ENCODE measurements around the gene SIRT3.
A peak's percentile ranks its signal among the peaks of the same experiment; 100 is the strongest.

Gene SIRT3

GRCh38 chr11:235997-236773, at the start of gene SIRT3:
SIRT3 (minus strand) TSS chr11:236342; CDS start chr11:236328, 14 bp downstream.
- Histone ChIP-seq H3K9ac (ENCODE audit: low read length) (peak within 1 kb of the TSS; percentile 79), H3K4me3 (ENCODE audit: low read length) (peak within 1 kb of the TSS; percentile 100), H3K4me1 (ENCODE audit: control insufficient read depth, insufficient read depth, low read length) (peaks cover 14% of the 10 kb centered on the region), H3K27me3 (ENCODE audit: control insufficient read depth, insufficient read depth, low read length) (no peaks in the 10 kb centered on the region), H3K9me3 (ENCODE audit: control insufficient read depth, low read length) (no peaks in the 10 kb centered on the region), H3K36me3 (ENCODE audit: control insufficient read depth, insufficient read depth, low read length) (no peaks in the 10 kb centered on the region)

DNA sequence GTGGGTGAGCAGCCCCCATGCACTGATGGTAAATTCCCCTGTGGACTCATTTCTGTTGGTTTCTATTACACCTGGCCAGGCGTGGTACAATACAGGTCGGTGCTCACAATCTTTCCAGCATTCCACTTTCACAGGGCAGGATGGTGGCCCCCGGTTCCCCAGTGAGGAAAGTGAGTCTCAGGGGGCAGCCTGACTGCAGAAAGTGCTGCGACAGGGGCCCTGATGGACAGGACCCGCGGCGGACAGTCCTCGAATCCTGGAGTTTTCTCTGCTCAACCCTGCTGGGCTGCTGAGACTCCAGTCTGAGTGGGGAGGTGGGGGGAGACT, 49.7 kb upstream of the SIRT3 start:
- peaks cover 63% of the 10 kb centered on the region for H3K27me3 ChIP-seq (ENCODE audit: control insufficient read depth, insufficient read depth, low read length)
- no peaks in the 10 kb centered on the region for H3K36me3 ChIP-seq (ENCODE audit: control insufficient read depth, insufficient read depth, low read length)
- no peak overlapping the region for H3K9ac ChIP-seq (ENCODE audit: low read length)
- H3K4me1 ChIP-seq (ENCODE audit: control insufficient read depth, insufficient read depth, low read length) = peaks cover 15% of the 10 kb centered on the region
- H3K4me3 ChIP-seq (ENCODE audit: low read length) = no peak overlapping the region
- H3K9me3 ChIP-seq (ENCODE audit: control insufficient read depth, low read length) = no peaks in the 10 kb centered on the region

- Histone ChIP-seq H3K27me3 (ENCODE audit: control insufficient read depth, insufficient read depth, low read length) (peaks cover 69% of the 10 kb centered on the region), H3K4me3 (ENCODE audit: low read length) (no peak overlapping the region), H3K36me3 (ENCODE audit: control insufficient read depth, insufficient read depth, low read length) (no peaks in the 10 kb centered on the region), H3K9me3 (ENCODE audit: control insufficient read depth, low read length) (no peaks in the 10 kb centered on the region), H3K4me1 (ENCODE audit: control insufficient read depth, insufficient read depth, low read length) (peaks cover 21% of the 10 kb centered on the region), H3K9ac (ENCODE audit: low read length) (no peak overlapping the region)
These were observed 49.1 kb upstream of the SIRT3 start for GRCh38 chr11:285021-285893.

- Histone ChIP-seq H3K36me3 (ENCODE audit: control insufficient read depth, insufficient read depth, low read length) (no peaks in the 10 kb centered on the region), H3K4me3 (ENCODE audit: low read length) (no peak overlapping the region), H3K9ac (ENCODE audit: low read length) (no peak overlapping the region), H3K27me3 (ENCODE audit: control insufficient read depth, insufficient read depth, low read length) (peaks cover 78% of the 10 kb centered on the region), H3K9me3 (ENCODE audit: control insufficient read depth, low read length) (no peaks in the 10 kb centered on the region), H3K4me1 (ENCODE audit: control insufficient read depth, insufficient read depth, low read length) (peaks cover 23% of the 10 kb centered on the region)
These were observed 48.2 kb upstream of the SIRT3 start for GRCh38 chr11:284105-285020.

DNA sequence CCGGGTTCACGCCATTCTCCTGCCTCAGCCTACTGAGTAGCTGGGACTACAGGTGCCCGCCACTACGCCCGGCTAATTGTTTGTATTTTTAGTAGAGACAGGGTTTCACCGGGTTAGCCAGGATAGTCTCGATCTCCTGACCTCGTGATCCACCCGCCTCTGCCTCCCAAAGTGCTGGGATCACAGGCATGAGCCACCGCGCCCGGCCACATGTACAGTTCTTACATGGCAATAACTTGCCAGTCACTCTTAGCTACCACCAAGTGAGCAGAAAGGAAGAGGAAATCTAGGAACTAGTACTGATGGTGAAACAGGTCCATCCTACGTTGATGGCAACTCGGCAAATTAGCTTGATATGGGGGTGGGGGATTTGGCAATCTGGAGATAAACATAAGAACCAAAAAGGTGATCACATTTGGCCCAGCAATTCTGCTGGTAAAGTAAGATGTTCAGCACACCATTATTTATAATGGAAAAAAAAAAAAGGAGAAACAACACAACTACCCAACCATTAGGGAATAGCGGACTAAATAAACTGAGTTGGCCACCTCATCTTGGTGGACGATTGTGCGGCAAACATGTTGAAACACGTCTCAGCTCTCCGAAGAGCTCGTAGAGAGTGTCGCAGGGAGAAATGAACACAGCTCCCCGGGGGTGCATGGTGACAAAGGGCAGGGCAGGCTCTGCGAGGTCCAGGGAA, 47.4 kb upstream of the SIRT3 start:
- Histone ChIP-seq H3K27me3 (ENCODE audit: control insufficient read depth, insufficient read depth, low read length) (peaks cover 85% of the 10 kb centered on the region), H3K9me3 (ENCODE audit: control insufficient read depth, low read length) (no peaks in the 10 kb centered on the region), H3K9ac (ENCODE audit: low read length) (no peak overlapping the region), H3K4me3 (ENCODE audit: low read length) (no peak overlapping the region), H3K4me1 (ENCODE audit: control insufficient read depth, insufficient read depth, low read length) (peaks cover 22% of the 10 kb centered on the region), H3K36me3 (ENCODE audit: control insufficient read depth, insufficient read depth, low read length) (no peaks in the 10 kb centered on the region)

DNA sequence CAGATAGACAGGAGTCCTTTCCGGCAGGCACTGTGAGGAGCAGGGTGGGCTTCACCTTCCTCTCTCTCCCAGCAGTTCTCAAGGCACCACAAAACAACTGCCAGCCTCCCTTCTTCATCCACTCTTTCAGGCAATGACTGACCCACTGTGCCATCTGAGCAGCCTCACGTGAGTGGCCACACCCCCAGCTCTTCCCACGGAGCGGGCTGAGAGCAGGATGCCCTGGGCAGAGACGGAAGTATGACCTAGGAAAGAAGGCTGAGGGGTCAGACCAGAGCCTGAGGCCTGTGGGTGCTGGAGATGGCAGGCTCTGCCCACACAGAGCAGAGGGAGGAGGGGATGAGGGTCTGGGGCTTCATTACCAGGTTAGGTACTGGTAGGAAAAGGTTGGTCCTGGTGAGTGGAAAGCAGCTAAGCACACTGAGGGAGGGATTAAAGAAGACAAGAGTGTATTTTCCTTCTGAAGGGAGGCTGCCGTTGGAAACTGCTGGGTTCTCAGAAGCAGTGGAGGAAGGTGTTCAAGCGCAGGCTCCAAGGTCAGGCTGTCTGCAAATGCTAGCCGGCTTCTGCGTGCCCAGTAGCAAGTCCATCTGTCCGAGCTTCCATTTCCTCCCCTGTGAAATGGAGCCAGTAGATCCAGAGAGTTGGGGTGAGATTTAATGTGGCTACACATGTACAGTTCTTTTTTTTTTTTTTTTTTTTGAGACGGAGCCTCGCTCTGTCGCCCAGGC, 46.7 kb upstream of the SIRT3 start:
- H3K9me3 ChIP-seq (ENCODE audit: control insufficient read depth, low read length) = no peaks in the 10 kb centered on the region
- H3K4me1 ChIP-seq (ENCODE audit: control insufficient read depth, insufficient read depth, low read length) = peaks cover 15% of the 10 kb centered on the region
- H3K4me3 ChIP-seq (ENCODE audit: low read length) = no peak overlapping the region
- no peaks in the 10 kb centered on the region for H3K36me3 ChIP-seq (ENCODE audit: control insufficient read depth, insufficient read depth, low read length)
- H3K9ac ChIP-seq (ENCODE audit: low read length) = no peak overlapping the region
- H3K27me3 ChIP-seq (ENCODE audit: control insufficient read depth, insufficient read depth, low read length) = peaks cover 85% of the 10 kb centered on the region

DNA sequence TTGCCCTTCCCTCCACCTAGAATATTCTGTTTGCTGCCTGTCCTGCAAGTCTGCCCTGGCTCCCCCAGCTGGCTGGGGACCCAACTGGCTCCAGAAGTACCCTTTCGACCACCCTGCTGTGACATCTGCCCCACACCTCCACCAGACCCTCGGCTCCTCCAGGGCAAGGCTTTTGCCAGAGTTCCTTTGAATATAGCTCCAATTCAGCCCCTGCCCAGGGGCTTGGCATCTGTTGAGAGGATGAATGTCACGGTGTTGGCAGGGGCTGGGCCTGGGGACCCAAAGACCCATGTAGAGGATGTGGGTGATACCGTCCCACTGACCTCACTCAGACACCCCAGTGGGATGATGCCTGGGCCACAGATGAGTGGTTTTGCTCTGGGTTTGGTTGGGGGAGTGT, 46.0 kb upstream of the SIRT3 start:
- H3K4me3 ChIP-seq (ENCODE audit: low read length) = no peak overlapping the region
- no peak overlapping the region for H3K9ac ChIP-seq (ENCODE audit: low read length)
- H3K9me3 ChIP-seq (ENCODE audit: control insufficient read depth, low read length) = no peaks in the 10 kb centered on the region
- peaks cover 15% of the 10 kb centered on the region for H3K4me1 ChIP-seq (ENCODE audit: control insufficient read depth, insufficient read depth, low read length)
- H3K36me3 ChIP-seq (ENCODE audit: control insufficient read depth, insufficient read depth, low read length) = no peaks in the 10 kb centered on the region
- H3K27me3 ChIP-seq (ENCODE audit: control insufficient read depth, insufficient read depth, low read length) = peaks cover 81% of the 10 kb centered on the region

- Histone ChIP-seq H3K36me3 (ENCODE audit: control insufficient read depth, insufficient read depth, low read length) (no peaks in the 10 kb centered on the region), H3K4me1 (ENCODE audit: control insufficient read depth, insufficient read depth, low read length) (peaks cover 15% of the 10 kb centered on the region), H3K9me3 (ENCODE audit: control insufficient read depth, low read length) (no peaks in the 10 kb centered on the region), H3K9ac (ENCODE audit: low read length) (no peak overlapping the region), H3K4me3 (ENCODE audit: low read length) (no peak overlapping the region), H3K27me3 (ENCODE audit: control insufficient read depth, insufficient read depth, low read length) (peaks cover 79% of the 10 kb centered on the region)
These were observed 45.5 kb upstream of the SIRT3 start for GRCh38 chr11:281486-282161.

GRCh38 chr11:280706-281485, 44.8 kb upstream of the SIRT3 start:
- Histone ChIP-seq H3K27me3 (ENCODE audit: control insufficient read depth, insufficient read depth, low read length) (peaks cover 73% of the 10 kb centered on the region), H3K4me3 (ENCODE audit: low read length) (no peak overlapping the region), H3K36me3 (ENCODE audit: control insufficient read depth, insufficient read depth, low read length) (no peaks in the 10 kb centered on the region), H3K9me3 (ENCODE audit: control insufficient read depth, low read length) (no peaks in the 10 kb centered on the region), H3K9ac (ENCODE audit: low read length) (no peak overlapping the region), H3K4me1 (ENCODE audit: control insufficient read depth, insufficient read depth, low read length) (peaks cover 15% of the 10 kb centered on the region)
